ENCODE results near the gene RALGPS1.

The RALGPS1 gene

DNA sequence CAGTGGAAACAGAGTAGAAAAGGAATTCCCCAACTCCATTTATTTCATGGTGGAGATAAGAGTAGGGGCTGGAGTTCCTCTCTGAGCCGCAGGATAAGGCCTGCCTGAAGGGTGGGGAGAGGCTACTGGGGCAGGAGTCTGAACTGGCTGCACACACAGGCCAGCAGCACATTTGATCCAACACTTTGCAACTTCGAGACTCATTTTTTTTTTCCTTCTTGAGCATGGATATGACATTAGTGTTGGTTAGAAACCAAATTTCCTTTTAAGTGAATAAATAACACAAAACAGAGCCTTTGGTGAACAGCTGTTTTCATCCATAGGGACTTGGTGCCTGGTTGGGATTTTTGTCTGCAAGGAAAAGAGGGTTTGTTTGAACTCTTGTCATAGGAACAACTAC lies 76.6 kb downstream of the RALGPS1 start:
- TF ChIP-seq, protein P1, sequence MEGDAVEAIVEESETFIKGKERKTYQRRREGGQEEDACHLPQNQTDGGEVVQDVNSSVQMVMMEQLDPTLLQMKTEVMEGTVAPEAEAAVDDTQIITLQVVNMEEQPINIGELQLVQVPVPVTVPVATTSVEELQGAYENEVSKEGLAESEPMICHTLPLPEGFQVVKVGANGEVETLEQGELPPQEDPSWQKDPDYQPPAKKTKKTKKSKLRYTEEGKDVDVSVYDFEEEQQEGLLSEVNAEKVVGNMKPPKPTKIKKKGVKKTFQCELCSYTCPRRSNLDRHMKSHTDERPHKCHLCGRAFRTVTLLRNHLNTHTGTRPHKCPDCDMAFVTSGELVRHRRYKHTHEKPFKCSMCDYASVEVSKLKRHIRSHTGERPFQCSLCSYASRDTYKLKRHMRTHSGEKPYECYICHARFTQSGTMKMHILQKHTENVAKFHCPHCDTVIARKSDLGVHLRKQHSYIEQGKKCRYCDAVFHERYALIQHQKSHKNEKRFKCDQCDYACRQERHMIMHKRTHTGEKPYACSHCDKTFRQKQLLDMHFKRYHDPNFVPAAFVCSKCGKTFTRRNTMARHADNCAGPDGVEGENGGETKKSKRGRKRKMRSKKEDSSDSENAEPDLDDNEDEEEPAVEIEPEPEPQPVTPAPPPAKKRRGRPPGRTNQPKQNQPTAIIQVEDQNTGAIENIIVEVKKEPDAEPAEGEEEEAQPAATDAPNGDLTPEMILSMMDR (IDR thresholded peaks at IDR 0.05): no peak

DNA sequence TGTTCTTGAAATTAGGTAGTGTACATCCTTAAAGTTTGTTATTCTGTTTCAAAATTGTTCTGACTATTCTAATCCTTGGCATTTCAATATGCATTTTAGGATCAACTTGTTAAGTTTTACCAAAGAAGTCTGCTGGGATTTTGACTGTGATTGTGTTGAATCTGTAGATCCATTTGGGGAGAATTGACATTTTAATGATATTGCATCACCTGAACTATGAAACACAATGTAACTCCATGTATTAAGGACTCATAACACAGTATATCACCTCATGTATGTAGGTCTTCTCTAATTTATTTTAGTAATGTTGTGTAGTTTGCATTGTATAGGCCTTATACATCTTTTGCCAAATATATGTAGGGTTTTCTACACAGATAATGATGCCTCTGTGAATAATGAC lies 77.8 kb downstream of the RALGPS1 start:
- TF ChIP-seq, protein P1 (IDR thresholded peaks at IDR 0.05): no peak

DNA sequence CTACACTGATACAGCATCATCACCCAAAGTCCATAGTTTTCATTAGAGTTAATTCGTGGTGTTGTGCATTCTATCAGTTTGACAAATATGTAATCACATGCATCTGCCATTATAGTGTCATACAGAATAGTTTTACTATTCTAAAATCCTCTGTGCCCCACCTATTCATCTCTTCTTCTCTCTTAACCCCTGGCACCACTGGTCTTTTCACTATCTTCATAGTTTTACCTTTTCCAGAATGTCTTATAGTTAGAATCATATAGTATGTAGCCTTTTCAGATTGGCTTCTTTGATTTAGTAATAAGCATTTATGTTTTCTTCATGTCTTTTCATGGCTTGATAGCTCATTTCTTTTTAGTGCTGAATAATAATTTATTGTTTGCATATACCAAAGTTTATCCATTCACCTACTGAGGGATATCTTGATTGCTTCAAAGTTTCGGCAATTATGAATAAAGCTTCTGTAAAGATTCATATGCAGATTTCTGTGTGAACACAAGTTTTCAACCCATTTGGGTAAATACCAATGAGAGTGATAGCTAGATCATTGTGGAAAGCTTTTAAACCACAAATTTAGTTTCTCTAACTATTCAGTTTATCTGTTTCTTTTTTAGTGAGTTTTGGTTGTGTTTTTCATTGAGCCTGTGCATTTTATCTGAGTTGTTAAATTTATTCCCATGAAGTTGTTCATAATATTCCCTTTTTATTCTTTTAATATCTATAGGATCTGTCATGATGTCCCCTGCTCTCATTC lies 84.9 kb downstream of the RALGPS1 start:
- TF ChIP-seq, protein P1 (IDR thresholded peaks at IDR 0.05): no peak

DNA sequence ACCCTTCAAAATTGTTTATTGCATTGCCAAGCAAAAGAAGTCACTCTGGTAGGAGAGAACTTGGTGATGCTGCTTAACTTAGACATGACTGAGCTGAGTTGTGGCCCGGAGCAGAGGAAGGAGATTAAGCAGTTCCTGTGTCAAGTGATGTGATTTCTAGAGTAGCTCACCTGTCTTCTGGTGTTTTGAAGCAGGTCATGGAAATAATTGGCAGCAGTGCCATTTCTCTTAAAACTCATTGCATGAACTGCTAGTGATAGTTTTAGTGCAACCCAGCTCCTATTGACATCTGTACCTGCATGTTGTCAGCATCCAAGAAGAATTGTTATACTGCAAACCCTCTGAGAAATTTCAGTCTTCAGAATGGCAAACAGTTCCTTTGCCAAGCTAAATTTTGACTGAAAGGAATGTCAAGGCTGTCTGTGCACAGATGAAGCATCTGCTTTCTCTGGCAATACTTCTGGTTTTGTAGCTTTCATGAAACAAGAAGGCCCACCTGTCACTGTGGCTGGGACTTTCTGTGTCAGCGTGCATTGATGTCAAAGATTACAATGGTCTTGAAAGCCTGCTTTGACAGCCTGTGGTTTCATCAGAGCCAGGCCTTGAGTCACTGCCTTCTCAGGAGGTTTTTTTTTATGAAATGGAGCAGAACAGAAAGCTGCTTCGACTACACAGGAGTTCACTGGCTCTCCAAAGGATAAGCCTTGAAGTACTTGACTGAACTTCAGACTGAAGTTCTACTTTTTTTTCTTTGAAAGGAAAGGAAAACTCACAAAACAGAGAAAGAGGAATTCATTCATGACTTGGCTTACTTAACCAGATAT lies 90.6 kb downstream of the RALGPS1 start:
- TF ChIP-seq, protein P1 (IDR thresholded peaks at IDR 0.05): no peak

DNA sequence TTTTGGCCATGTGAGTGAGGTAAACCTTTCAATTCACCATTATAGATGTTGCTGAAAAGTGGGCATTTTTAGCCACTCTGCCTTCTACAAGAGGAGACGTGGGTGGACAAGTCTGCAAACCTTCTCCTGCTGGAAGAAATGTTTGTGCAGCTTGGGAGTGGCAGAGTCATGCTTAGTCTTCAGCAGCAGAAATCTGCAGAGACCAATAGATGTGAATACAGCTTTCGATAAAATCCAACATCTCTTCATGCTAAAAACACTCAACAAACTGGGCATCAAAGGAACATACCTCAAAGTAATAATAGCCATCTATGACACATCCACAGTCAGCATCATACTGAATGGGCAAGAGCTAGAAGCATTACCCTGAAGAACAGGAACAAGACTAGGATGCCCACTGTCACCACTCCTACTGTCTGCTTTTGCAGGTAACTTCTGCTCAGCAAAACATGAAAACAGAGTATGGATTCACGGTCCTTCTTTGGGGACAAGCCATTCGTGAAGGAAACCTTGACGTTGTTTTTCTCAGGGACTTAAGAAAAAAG lies 91.3 kb downstream of the RALGPS1 start:
- TF ChIP-seq, protein P1 (IDR thresholded peaks at IDR 0.05): no peak

DNA sequence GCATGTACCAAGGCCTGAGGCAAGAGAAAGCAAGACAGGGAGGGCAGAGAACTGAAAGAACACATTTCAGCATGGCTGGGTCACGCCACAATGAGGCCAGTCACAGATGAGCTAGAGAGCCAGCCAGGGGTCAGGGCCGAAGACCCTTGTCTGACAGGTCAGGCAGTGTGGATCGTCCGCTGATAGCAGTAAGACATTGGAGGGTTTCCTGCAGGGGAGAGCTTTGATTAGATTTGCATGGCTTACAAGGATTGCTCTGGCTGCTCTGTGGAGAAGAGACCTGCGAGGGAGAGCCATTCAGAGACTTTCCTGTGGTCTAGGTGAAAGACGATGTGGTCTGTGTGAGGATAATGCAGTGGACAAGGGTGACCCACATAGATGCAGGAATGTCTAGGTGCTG lies 93.1 kb downstream of the RALGPS1 start:
- TF ChIP-seq, protein P1 (IDR thresholded peaks at IDR 0.05): no peak

DNA sequence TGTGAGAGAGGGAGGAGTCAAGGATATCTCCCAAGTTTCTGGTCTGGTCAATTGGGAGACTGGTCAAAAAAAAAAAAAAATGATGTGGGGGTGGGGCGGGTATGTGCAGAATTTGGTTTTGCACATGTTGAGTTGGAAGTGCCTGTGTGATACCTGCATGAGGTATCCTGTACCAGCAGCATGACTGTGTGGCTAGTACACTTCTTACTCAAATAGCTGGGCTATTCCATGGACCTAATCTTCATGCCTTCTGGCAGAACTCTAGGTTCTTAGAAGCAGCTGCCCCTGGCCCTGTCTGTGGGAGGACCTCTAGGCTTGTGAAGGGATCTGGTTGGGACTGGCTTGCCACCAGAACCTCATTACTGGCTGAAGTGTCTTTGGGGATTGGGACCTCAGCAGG lies 93.5 kb downstream of the RALGPS1 start:
- TF ChIP-seq, protein P1 (IDR thresholded peaks at IDR 0.05): no peak
